HepG2 (cell line): Measurements from ENCODE around the gene ACAD11.

Experiments
- ESRRA ChIP-seq: sonication (generic); formaldehyde crosslinking; IDR thresholded peaks from 2 replicates; pipeline ENCODE4 v1.5.1; 2020; ENCODE audit warnings: mild to moderate bottlenecking, low read depth, missing genetic modification reagents
- RAD21 ChIP-seq: fragments of 450-650 bp; formaldehyde crosslinking; IDR thresholded peaks from 2 replicates; pipeline ENCODE4 v1.5.0; 2020; ENCODE audit warnings: mild to moderate bottlenecking
- TF ChIP-seq, protein P1 (sequence below): IDR thresholded peaks from 2 replicates; pipeline ENCODE4 v1.6.1; 2016; ENCODE audit warnings: low read depth, control low read depth
- TF ChIP-seq, protein P2 (sequence below): sonication (generic); formaldehyde crosslinking; conservative IDR thresholded peaks from 2 replicates; pipeline ENCODE4 v1.5.0; 2020; ENCODE audit warnings: missing genetic modification reagents
- TF ChIP-seq, protein P3 (sequence below): sonication (generic); formaldehyde crosslinking; IDR thresholded peaks from 2 replicates; pipeline ENCODE4 v1.5.0; 2020; ENCODE audit warnings: mild to moderate bottlenecking, missing genetic modification reagents, moderate library complexity

DNA sequence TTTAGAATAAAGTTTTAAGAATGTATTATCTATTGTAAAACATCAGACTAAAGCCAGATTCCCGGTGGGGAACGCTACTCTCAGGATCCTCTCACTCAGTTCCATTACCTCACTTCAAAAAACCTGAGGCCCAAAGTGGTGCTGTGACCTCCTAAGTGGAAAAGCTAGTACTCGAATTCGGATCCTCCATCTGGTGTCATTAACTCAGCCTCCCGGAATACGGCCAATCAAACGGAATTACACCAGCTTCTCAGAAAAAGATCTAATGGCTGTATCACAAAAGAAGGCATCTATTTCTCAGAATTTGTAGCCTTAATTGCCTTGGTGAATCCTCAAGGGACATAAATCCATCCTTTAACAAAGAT is 627 bp downstream of the ACAD11 start:
- TF ChIP-seq RAD21 (CRISPR knock-in tag) (no peak), ESRRA (CRISPR knock-in tag) (no peak)
- TF ChIP-seq, protein P1, sequence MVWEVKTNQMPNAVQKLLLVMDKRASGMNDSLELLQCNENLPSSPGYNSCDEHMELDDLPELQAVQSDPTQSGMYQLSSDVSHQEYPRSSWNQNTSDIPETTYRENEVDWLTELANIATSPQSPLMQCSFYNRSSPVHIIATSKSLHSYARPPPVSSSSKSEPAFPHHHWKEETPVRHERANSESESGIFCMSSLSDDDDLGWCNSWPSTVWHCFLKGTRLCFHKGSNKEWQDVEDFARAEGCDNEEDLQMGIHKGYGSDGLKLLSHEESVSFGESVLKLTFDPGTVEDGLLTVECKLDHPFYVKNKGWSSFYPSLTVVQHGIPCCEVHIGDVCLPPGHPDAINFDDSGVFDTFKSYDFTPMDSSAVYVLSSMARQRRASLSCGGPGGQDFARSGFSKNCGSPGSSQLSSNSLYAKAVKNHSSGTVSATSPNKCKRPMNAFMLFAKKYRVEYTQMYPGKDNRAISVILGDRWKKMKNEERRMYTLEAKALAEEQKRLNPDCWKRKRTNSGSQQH (CRISPR knock-in tag): no peak
- TF ChIP-seq, protein P2, sequence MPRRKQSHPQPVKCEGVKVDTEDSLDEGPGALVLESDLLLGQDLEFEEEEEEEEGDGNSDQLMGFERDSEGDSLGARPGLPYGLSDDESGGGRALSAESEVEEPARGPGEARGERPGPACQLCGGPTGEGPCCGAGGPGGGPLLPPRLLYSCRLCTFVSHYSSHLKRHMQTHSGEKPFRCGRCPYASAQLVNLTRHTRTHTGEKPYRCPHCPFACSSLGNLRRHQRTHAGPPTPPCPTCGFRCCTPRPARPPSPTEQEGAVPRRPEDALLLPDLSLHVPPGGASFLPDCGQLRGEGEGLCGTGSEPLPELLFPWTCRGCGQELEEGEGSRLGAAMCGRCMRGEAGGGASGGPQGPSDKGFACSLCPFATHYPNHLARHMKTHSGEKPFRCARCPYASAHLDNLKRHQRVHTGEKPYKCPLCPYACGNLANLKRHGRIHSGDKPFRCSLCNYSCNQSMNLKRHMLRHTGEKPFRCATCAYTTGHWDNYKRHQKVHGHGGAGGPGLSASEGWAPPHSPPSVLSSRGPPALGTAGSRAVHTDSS: no peak
- TF ChIP-seq, protein P3, sequence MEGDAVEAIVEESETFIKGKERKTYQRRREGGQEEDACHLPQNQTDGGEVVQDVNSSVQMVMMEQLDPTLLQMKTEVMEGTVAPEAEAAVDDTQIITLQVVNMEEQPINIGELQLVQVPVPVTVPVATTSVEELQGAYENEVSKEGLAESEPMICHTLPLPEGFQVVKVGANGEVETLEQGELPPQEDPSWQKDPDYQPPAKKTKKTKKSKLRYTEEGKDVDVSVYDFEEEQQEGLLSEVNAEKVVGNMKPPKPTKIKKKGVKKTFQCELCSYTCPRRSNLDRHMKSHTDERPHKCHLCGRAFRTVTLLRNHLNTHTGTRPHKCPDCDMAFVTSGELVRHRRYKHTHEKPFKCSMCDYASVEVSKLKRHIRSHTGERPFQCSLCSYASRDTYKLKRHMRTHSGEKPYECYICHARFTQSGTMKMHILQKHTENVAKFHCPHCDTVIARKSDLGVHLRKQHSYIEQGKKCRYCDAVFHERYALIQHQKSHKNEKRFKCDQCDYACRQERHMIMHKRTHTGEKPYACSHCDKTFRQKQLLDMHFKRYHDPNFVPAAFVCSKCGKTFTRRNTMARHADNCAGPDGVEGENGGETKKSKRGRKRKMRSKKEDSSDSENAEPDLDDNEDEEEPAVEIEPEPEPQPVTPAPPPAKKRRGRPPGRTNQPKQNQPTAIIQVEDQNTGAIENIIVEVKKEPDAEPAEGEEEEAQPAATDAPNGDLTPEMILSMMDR (CRISPR knock-in tag): no peak
